ENCODE results near the gene CTNNA2. TPM values are rescaled to one million over a fixed set of nuclear protein-coding genes. Genes with fewer than 3 reads are reported as not detected.
"Not testable (repeated sequence)": the region's sequence is repeated elsewhere in the genome, so short reads cannot be mapped to it uniquely, and the experiment has no call there.

The CTNNA2 gene
- total RNA-seq, 2 donors from 2014 or later: not detected

GRCh38 chr2:80026040-80026729 is 513.3 kb downstream of the CTNNA2 start:
- Histone ChIP-seq H3K27ac (no peak overlapping the region), H3K4me3 (no peak overlapping the region), H3K9me3 (no peaks in the 10 kb centered on the region), H3K36me3 (no peaks in the 10 kb centered on the region), H3K27me3 (no peaks in the 10 kb centered on the region), H3K4me1 (no peaks in the 10 kb centered on the region)
- DNase-seq (ENCODE audit: low spot score): no peak
- no peak for TF ChIP-seq CTCF (IDR thresholded peaks at IDR 0.05)

GRCh38 chr2:80028051-80028450 is 515.2 kb downstream of the CTNNA2 start:
- Histone ChIP-seq H3K27me3 (no peaks in the 10 kb centered on the region), H3K4me3 (no peak overlapping the region), H3K9me3 (no peaks in the 10 kb centered on the region), H3K27ac (no peak overlapping the region), H3K36me3 (no peaks in the 10 kb centered on the region), H3K4me1 (no peaks in the 10 kb centered on the region)
- TF ChIP-seq CTCF (IDR thresholded peaks at IDR 0.05): no peak
- no peak for DNase-seq (ENCODE audit: low spot score)

- Histone ChIP-seq H3K4me1 (no peaks in the 10 kb centered on the region), H3K36me3 (no peaks in the 10 kb centered on the region), H3K9me3 (no peaks in the 10 kb centered on the region), H3K27ac (no peak overlapping the region), H3K4me3 (no peak overlapping the region), H3K27me3 (no peaks in the 10 kb centered on the region)
- TF ChIP-seq CTCF (IDR thresholded peaks at IDR 0.05): no peak
- no peak for DNase-seq (ENCODE audit: low spot score)
Observed at GRCh38 chr2:80028584-80028983, 515.7 kb downstream of the CTNNA2 start.

GRCh38 chr2:80030135-80030534 is 517.3 kb downstream of the CTNNA2 start:
- no peak for TF ChIP-seq CTCF (IDR thresholded peaks at IDR 0.05)
- H3K27ac ChIP-seq: no peak overlapping the region
- no peak overlapping the region for H3K4me3 ChIP-seq
- H3K9me3 ChIP-seq: no peaks in the 10 kb centered on the region
- H3K4me1 ChIP-seq: no peaks in the 10 kb centered on the region
- no peaks in the 10 kb centered on the region for H3K36me3 ChIP-seq
- DNase-seq (ENCODE audit: low spot score): no peak
- no peaks in the 10 kb centered on the region for H3K27me3 ChIP-seq

GRCh38 chr2:80032684-80033083 is 519.8 kb downstream of the CTNNA2 start:
- not testable (repeated sequence) for DNase-seq (ENCODE audit: low spot score); H3K27ac ChIP-seq; H3K4me1 ChIP-seq; H3K9me3 ChIP-seq; H3K4me3 ChIP-seq; H3K36me3 ChIP-seq; H3K27me3 ChIP-seq

GRCh38 chr2:80035749-80036285 is 523.0 kb downstream of the CTNNA2 start:
- Histone ChIP-seq H3K4me3 (no peak overlapping the region), H3K36me3 (no peaks in the 10 kb centered on the region), H3K9me3 (no peaks in the 10 kb centered on the region), H3K27me3 (no peaks in the 10 kb centered on the region), H3K4me1 (no peaks in the 10 kb centered on the region), H3K27ac (no peak overlapping the region)
- no peak for DNase-seq (ENCODE audit: low spot score)
- no peak for TF ChIP-seq CTCF (IDR thresholded peaks at IDR 0.05)

Data from right atrium auricular region (tissue), 2 donors.